Activated CD4-positive, alpha-beta T cell treated with anti-CD3 and anti-CD28 coated beads, Interleukin-2, amount 50 U/mL, for 24 hours (primary cell): ENCODE measurements around the gene BPNT1.
"Not testable (repeated sequence)": the region's sequence is repeated elsewhere in the genome, so short reads cannot be mapped to it uniquely, and the experiment has no call there.

ENCODE experiments used
- DNase-seq, 2 donors: peaks; one replicate each; pipeline ENCODE4 v3.0.0-alpha.2; 2020; ENCODE audit warnings: low read depth in 1 of 2, low spot score in 1 of 2

BPNT1 gene

GRCh38 chr1:220089650-220090556, at the start of gene BPNT1:
Gene BPNT1 (minus strand): TSS chr1:220089788. CDS start chr1:220079846, 9,942 bp downstream.
- DNase-seq, result peak; percentile 96 to 98

GRCh38 chr1:220137019-220137786, 47.6 kb upstream of the BPNT1 start:
- DNase-seq, result no peak

- no peak for DNase-seq
Measured at GRCh38 chr1:220135755-220136154, 46.2 kb upstream of the BPNT1 start.

- DNase-seq, result no peak
Measured at GRCh38 chr1:220129479-220130210, 40.1 kb upstream of the BPNT1 start.

- DNase-seq, result no peak
Measured at GRCh38 chr1:220127076-220127475, 37.5 kb upstream of the BPNT1 start.

GRCh38 chr1:220124542-220124941, 35.0 kb upstream of the BPNT1 start:
- no peak for DNase-seq

- DNase-seq, result no peak
Measured at GRCh38 chr1:220123889-220124288, 34.3 kb upstream of the BPNT1 start.

GRCh38 chr1:220123066-220123465, 33.5 kb upstream of the BPNT1 start:
- DNase-seq, result no peak

- no peak for DNase-seq
Measured at GRCh38 chr1:220121791-220122530, 32.4 kb upstream of the BPNT1 start.

- no peak for DNase-seq
Measured at GRCh38 chr1:220119043-220119512, 29.5 kb upstream of the BPNT1 start.

- peak in 1 of 2 donors; percentile 22 for DNase-seq
Measured at GRCh38 chr1:220113136-220113695, 23.6 kb upstream of the BPNT1 start.

- not testable (repeated sequence) for DNase-seq
Measured at GRCh38 chr1:220112600-220112999, 23.0 kb upstream of the BPNT1 start.

GRCh38 chr1:220110473-220110872, 20.9 kb upstream of the BPNT1 start:
- DNase-seq, result not testable (repeated sequence)

GRCh38 chr1:220099826-220100225, 10.2 kb upstream of the BPNT1 start:
- DNase-seq, result no peak

GRCh38 chr1:220094016-220094911, 4.7 kb upstream of the BPNT1 start, which contains the start of gene IARS2:
Gene IARS2 (plus strand): TSS chr1:220094132. CDS start chr1:220094217, 85 bp downstream.
- peak; percentile 70 to 87 for DNase-seq

- DNase-seq, result no peak
Measured at GRCh38 chr1:220093361-220094015, 3.9 kb upstream of the BPNT1 start.

- no peak for DNase-seq
Measured at GRCh38 chr1:220092694-220093093, 3.1 kb upstream of the BPNT1 start.

GRCh38 chr1:220086261-220086686, 3.3 kb downstream of the BPNT1 start:
- not testable (repeated sequence) for DNase-seq
